Gastrocnemius medialis (tissue), 4 donors: ENCODE measurements around the gene SLC12A2. TPM values are rescaled to one million over a fixed set of nuclear protein-coding genes. Genes with fewer than 3 reads are reported as not detected.

ENCODE experiments used
- ATAC-seq, 2 donors: fragments of 150-250 bp; one replicate each; pipeline ENCODE4 v1.9.1; 2016
- DNase-seq, 2 donors: peaks; one replicate each; pipeline ENCODE4 v3.0.0-alpha.2; 2019
- H3K27ac ChIP-seq, 4 donors: fragments of 200-600 bp; sonication (generic); 1 replicate in 1 of 4; 2 replicates in 3 of 4; pipeline ENCODE4 v1.5.1; 2016 to 2018; ENCODE audit warnings: mild to moderate bottlenecking in 2 of 4, moderate library complexity in 1 of 4
- H3K27me3 ChIP-seq, 3 donors: fragments of 200-600 bp; sonication (generic) in 2 of 3; 1 replicate in 1 of 3; 2 replicates in 2 of 3; pipeline versions ENCODE4 v1.5.1 to v1.6.0; 2016 to 2019; ENCODE audit warnings: mild to moderate bottlenecking in 1 of 3, moderate library complexity in 1 of 3
- H3K36me3 ChIP-seq, 2 donors: fragments of 200-600 bp; sonication (generic) in 1 of 2; one replicate each; pipeline ENCODE4 v1.5.1; 2017 to 2018
- H3K4me1 ChIP-seq, 2 donors: fragments of 200-600 bp; sonication (generic) in 1 of 2; one replicate each; pipeline ENCODE4 v1.5.1; 2016 to 2017; ENCODE audit warnings: mild to moderate bottlenecking in 2 of 2
- H3K4me3 ChIP-seq, 4 donors: fragments of 200-600 bp; sonication (generic) in 3 of 4; 1 replicate in 1 of 4; 2 replicates in 3 of 4; pipeline ENCODE4 v1.5.1; 2016 to 2019; ENCODE audit warnings: mild to moderate bottlenecking in 2 of 4
- H3K9me3 ChIP-seq, 3 donors: fragments of 200-600 bp; sonication (generic) in 2 of 3; 1 replicate in 1 of 3; 2 replicates in 2 of 3; pipeline ENCODE4 v1.5.1; 2016 to 2019
- CTCF ChIP-seq, 5 experiments: fragments of 450-650 bp in 3 of 5; fragments of 200-600 bp in 2 of 5; sonication (generic) in 2 of 5; IDR thresholded peaks in 4 of 5; conservative IDR thresholded peaks in 1 of 5; 1 replicate in 4 of 5; 2 replicates in 1 of 5; pipeline ENCODE4 v1.5.1; 2016 to 2019; ENCODE audit warnings: antibody characterized with exemption in 5 of 5, mild to moderate bottlenecking in 3 of 5, moderate library complexity in 3 of 5
- POLR2A ChIP-seq, 2 donors: fragments of 450-650 bp; IDR thresholded peaks; one replicate each; pipeline ENCODE4 v1.6.1; 2017; ENCODE audit warnings: antibody characterized with exemption in 2 of 2, mild to moderate bottlenecking in 2 of 2, moderate library complexity in 2 of 2
- in situ Hi-C, 4 donors: fragments of 200-750 bp; cut with MboI; loops; one replicate each; pipeline versions ENCODE4 v1.15.0 to v1.8.0; 2017; ENCODE audit warnings: low sequenced_read_pairs in 4 of 4
- intact Hi-C: fragments of 100-400 bp; cut with DNase I; formaldehyde crosslinking; loops from one replicate; pipeline ENCODE4 v1.15.1; 2023; ENCODE audit warnings: low total_unique reads
- total RNA-seq, 4 donors: library from RNA; depleted of rRNA; stranded (reverse); fragments of >200 nt; gene quantifications; one replicate each; pipeline versions ENCODE4 v1.1.0 to v1.2.3, GENCODE V29; 2016

Gene SLC12A2
- total RNA-seq, 4 donors from 2014 or later: 11.6 to 21.0 (median 17.2) TPM

- Histone ChIP-seq H3K27me3 (no peaks in the 10 kb centered on the region), H3K4me1 (no peaks in the 10 kb centered on the region), H3K9me3 (no peaks in the 10 kb centered on the region), H3K4me3 (no peak overlapping the region), H3K27ac (no peak overlapping the region), H3K36me3 (peaks cover 2 to 77% of the 10 kb centered on the region in 2 donors)
- no peak for TF ChIP-seq POLR2A (IDR thresholded peaks at IDR 0.05)
- no peak for TF ChIP-seq CTCF (IDR thresholded peaks at IDR 0.05 in 4 of 5, conservative IDR thresholded peaks at IDR 0.05 in 1 of 5)
- ATAC-seq (no peak), DNase-seq (no peak)
- intact Hi-C loops: no loop called here
- in situ Hi-C loops: no loop called here
These were observed 74.8 kb downstream of the SLC12A2 start for GRCh38 chr5:128158342-128158741.

DNA sequence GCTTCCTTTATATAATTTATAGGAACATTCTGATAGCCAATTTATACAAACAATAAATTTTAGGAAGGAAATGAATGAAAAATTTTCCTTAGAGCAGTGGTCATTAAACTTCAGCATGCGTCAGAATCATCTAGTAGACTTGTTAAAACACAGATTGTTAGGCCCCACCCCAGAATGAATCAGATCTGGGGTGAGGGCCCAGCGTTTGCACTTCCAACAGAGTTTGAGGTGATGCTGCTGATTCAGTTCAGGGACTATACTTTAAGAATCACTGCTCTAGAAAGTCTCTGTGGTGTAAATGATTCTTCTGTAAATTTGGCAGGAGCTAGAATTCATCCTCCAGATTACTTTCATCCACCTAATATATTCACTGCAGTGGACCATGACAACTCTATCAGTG is 80.4 kb downstream of the SLC12A2 start:
- Histone ChIP-seq H3K4me1 (no peaks in the 10 kb centered on the region), H3K36me3 (peaks cover 2 to 47% of the 10 kb centered on the region in 2 donors), H3K27ac (no peak overlapping the region), H3K27me3 (no peaks in the 10 kb centered on the region), H3K4me3 (no peak overlapping the region), H3K9me3 (no peaks in the 10 kb centered on the region)
- no peak for ATAC-seq
- in situ Hi-C loops: no loop called here
- intact Hi-C loops: no loop called here
- DNase-seq: no peak
- TF ChIP-seq POLR2A (IDR thresholded peaks at IDR 0.05): no peak
- TF ChIP-seq CTCF (IDR thresholded peaks at IDR 0.05 in 4 of 5, conservative IDR thresholded peaks at IDR 0.05 in 1 of 5): no peak

- H3K36me3 ChIP-seq: peaks cover 0 to 28% of the 10 kb centered on the region in 2 donors
- no peaks in the 10 kb centered on the region for H3K4me1 ChIP-seq
- intact Hi-C loops (no loop called here), in situ Hi-C loops (no loop called here)
- no peak for TF ChIP-seq CTCF (IDR thresholded peaks at IDR 0.05 in 4 of 5, conservative IDR thresholded peaks at IDR 0.05 in 1 of 5)
- TF ChIP-seq POLR2A (IDR thresholded peaks at IDR 0.05): no peak
- H3K9me3 ChIP-seq: no peaks in the 10 kb centered on the region
- no peaks in the 10 kb centered on the region for H3K27me3 ChIP-seq
- DNase-seq (no peak), ATAC-seq (no peak)
- H3K4me3 ChIP-seq: no peak overlapping the region
- H3K27ac ChIP-seq: no peak overlapping the region
These were observed 85.9 kb downstream of the SLC12A2 start for GRCh38 chr5:128169401-128170017.

GRCh38 chr5:128172102-128172501 is 88.5 kb downstream of the SLC12A2 start:
- Histone ChIP-seq H3K27me3 (no peaks in the 10 kb centered on the region), H3K4me3 (no peak overlapping the region), H3K27ac (no peak overlapping the region), H3K36me3 (peaks cover 0 to 31% of the 10 kb centered on the region in 2 donors), H3K9me3 (no peaks in the 10 kb centered on the region), H3K4me1 (no peaks in the 10 kb centered on the region)
- in situ Hi-C loops (no loop called here), intact Hi-C loops (no loop called here)
- no peak for TF ChIP-seq POLR2A (IDR thresholded peaks at IDR 0.05)
- no peak for TF ChIP-seq CTCF (IDR thresholded peaks at IDR 0.05 in 4 of 5, conservative IDR thresholded peaks at IDR 0.05 in 1 of 5)
- ATAC-seq: no peak
- DNase-seq: no peak

GRCh38 chr5:128174951-128175350 is 91.4 kb downstream of the SLC12A2 start:
- no peak overlapping the region for H3K4me3 ChIP-seq
- H3K36me3 ChIP-seq: peaks cover 0 to 42% of the 10 kb centered on the region in 2 donors
- H3K4me1 ChIP-seq: no peaks in the 10 kb centered on the region
- no peaks in the 10 kb centered on the region for H3K9me3 ChIP-seq
- ATAC-seq (no peak), DNase-seq (no peak)
- TF ChIP-seq CTCF (IDR thresholded peaks at IDR 0.05 in 4 of 5, conservative IDR thresholded peaks at IDR 0.05 in 1 of 5): no peak
- TF ChIP-seq POLR2A (IDR thresholded peaks at IDR 0.05): no peak
- H3K27ac ChIP-seq: no peak overlapping the region
- in situ Hi-C loops: no loop called here
- intact Hi-C loops: no loop called here
- no peaks in the 10 kb centered on the region for H3K27me3 ChIP-seq
